AG04449 (cell line): Measurements from ENCODE around the gene ARHGEF12.

Source experiments
- CTCF ChIA-PET: fragments of 350-600 bp; formaldehyde crosslinking; extraction: SDS; loops from one replicate; lab custom pipeline; 2021; ENCODE audit warnings: antibody characterized with exemption; lab: Yijun Ruan, JAX
- POLR2A ChIA-PET: fragments of 400-600, 350-600 bp; formaldehyde crosslinking; extraction: SDS; loops from one replicate; lab custom pipeline; 2020; ENCODE audit warnings: antibody characterized with exemption, inconsistent platforms; lab: Yijun Ruan, JAX
- DNase-seq: peaks from one replicate; pipeline ENCODE4 v3.0.0-alpha.2; 2010; ENCODE audit warnings: low read depth, low spot score
- H3K4me3 ChIP-seq: 2 replicates; pipeline ENCODE4 v1.5.1; 2011; ENCODE audit warnings: low read depth, mild to moderate bottlenecking, control low read depth, low read length
- TF ChIP-seq, protein P1 (sequence below): IDR thresholded peaks from one replicate; pipeline ENCODE4 v1.5.1; 2011; ENCODE audit warnings: mild to moderate bottlenecking, moderate library complexity, low read length, control low read depth, inconsistent platforms; ENCODE audit not compliant: insufficient read depth; ENCODE audit errors: missing control alignments

Gene ARHGEF12, protein sequence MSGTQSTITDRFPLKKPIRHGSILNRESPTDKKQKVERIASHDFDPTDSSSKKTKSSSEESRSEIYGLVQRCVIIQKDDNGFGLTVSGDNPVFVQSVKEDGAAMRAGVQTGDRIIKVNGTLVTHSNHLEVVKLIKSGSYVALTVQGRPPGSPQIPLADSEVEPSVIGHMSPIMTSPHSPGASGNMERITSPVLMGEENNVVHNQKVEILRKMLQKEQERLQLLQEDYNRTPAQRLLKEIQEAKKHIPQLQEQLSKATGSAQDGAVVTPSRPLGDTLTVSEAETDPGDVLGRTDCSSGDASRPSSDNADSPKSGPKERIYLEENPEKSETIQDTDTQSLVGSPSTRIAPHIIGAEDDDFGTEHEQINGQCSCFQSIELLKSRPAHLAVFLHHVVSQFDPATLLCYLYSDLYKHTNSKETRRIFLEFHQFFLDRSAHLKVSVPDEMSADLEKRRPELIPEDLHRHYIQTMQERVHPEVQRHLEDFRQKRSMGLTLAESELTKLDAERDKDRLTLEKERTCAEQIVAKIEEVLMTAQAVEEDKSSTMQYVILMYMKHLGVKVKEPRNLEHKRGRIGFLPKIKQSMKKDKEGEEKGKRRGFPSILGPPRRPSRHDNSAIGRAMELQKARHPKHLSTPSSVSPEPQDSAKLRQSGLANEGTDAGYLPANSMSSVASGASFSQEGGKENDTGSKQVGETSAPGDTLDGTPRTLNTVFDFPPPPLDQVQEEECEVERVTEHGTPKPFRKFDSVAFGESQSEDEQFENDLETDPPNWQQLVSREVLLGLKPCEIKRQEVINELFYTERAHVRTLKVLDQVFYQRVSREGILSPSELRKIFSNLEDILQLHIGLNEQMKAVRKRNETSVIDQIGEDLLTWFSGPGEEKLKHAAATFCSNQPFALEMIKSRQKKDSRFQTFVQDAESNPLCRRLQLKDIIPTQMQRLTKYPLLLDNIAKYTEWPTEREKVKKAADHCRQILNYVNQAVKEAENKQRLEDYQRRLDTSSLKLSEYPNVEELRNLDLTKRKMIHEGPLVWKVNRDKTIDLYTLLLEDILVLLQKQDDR (N-terminal part only)

DNA sequence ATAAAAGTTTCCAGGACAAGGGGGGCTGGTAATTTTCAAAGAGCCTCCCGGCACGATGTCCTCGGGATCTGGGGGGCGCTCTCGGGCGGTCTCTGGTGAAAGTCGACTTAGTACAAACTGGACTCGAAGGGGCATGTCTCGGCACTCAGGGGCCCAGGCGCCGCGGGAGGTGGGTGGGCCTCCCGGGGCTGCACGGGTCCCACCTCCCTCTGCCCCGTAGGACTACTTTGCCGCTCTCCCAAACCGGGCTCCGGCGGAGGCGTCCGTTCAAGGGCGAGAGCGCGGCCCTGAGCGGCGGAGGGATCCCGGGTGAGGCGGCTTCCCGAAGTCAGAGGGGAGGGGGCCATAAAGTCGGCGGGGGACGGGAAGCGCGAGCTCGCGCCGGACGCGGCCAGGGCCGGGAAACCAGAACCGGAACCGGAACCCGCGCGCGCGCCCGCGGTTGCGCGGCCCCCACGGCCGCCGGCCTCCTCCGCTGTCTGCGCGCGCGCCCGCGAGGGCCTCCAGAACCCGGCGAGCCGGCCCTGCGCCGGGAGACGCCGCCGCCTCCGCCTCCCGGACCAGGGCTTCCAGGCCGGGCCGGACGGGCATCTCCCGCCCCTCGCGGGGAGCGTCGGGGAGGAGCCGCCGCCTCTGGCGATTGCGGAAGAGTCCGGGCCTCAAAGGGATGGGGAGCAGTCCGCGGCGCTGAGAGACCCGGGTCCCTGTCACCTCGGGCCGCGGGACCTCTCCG lies at the start of gene ARHGEF12:
TSS of gene ARHGEF12 (plus strand) at position 506 of the 733 bp plus-strand sequence. CDS start 831 bp downstream, outside the sequence.
- H3K4me3 ChIP-seq, result peak within 1 kb of the TSS; percentile 61
- peak; percentile 90 for DNase-seq
- ChIA-PET POLR2A (interaction anchor here (0.5 to 2.9 kb wide), 6 partner anchors 27 to 96 kb away, joined by 3 to 10 read pairs (median 4); no protein-coding TSS in a partner anchor), CTCF (interaction anchor here (0.5 to 3.3 kb wide), 26 partner anchors 10 to 895 kb away, joined by 3 to 22 read pairs (median 6); partner anchors contain the start of gene GRIK4)
- TF ChIP-seq, protein P1, sequence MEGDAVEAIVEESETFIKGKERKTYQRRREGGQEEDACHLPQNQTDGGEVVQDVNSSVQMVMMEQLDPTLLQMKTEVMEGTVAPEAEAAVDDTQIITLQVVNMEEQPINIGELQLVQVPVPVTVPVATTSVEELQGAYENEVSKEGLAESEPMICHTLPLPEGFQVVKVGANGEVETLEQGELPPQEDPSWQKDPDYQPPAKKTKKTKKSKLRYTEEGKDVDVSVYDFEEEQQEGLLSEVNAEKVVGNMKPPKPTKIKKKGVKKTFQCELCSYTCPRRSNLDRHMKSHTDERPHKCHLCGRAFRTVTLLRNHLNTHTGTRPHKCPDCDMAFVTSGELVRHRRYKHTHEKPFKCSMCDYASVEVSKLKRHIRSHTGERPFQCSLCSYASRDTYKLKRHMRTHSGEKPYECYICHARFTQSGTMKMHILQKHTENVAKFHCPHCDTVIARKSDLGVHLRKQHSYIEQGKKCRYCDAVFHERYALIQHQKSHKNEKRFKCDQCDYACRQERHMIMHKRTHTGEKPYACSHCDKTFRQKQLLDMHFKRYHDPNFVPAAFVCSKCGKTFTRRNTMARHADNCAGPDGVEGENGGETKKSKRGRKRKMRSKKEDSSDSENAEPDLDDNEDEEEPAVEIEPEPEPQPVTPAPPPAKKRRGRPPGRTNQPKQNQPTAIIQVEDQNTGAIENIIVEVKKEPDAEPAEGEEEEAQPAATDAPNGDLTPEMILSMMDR, result peak; percentile 43

DNA sequence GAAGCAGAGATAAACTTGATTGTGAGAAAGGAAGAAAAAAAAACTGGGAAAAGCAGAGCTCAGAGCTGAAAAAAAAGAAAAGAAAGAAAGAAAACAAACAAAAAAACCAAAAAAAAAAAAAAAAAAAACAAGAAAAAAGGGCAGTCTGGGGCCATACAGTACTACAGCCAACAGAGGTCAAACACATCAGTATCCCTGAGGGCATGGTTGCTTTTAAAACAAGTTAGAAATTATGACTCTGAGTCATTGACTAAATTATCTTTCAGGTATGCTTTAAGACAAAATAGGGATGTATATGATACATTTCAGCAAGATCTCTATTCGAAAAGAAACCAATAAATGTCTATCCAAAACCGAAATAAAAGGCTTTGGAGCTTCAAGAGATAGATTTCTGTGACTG lies 48.2 kb upstream of the ARHGEF12 start:
- CTCF ChIA-PET, result interaction anchor here (0.8 to 25.6 kb wide), 4 partner anchors 13 to 120 kb away, joined by 3 to 1135 read pairs (median 73); partner anchors contain the start of gene POU2F3
- H3K4me3 ChIP-seq, result no peak overlapping the region
- DNase-seq, result no peak
- POLR2A ChIA-PET, result no interaction called here
- TF ChIP-seq, protein P1, result no peak

DNA sequence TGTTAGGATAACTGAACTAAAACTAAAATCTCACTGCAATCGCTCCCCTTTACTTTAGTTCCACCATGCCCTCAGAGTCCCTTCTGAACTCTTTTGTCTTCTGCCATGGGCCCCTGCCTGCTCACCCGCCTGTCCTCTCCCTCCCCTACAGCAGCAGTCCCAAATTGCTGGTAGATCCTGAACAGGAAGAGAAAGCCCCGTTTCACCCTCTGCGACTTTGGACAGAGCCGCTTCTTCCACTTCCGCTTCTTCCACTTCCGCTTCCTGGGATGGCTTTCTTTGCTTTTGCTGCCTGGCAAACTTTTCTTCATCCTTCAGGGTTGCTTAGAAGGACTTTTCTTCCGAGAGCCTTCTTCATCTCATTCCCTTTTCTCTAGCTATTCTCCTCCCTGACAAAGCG lies 46.8 kb upstream of the ARHGEF12 start:
- H3K4me3 ChIP-seq, result no peak overlapping the region
- TF ChIP-seq, protein P1, result no peak
- no peak for DNase-seq
- ChIA-PET CTCF (interaction anchor here (1.5 to 25.6 kb wide), 3 partner anchors 12 to 118 kb away, joined by 3 to 1135 read pairs (median 140); partner anchors contain the start of gene POU2F3), POLR2A (no interaction called here)

DNA sequence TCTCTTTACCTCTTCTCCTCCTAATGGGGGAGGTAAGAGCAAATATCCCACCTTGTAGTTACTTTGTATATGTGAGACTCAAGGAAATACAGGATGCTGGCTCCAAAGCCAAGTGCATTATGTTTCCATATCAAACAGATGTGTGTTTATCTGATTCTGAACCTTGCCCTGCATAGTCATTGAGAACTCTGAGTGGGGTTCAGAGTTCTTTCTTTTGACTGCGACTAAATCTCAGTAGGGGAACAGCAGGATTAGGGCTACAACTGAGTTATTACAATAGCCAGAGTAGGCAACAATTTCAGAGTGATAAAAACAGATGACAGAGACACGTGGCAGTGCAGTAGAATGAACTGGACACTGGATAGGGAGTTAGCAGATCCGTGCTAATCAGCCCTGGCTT lies 45.3 kb upstream of the ARHGEF12 start:
- TF ChIP-seq, protein P1, result no peak
- CTCF ChIA-PET, result interaction anchor here (10.2 to 25.6 kb wide), 2 partner anchors 10 to 57 kb away, joined by 140 to 1135 read pairs; partner anchors contain the start of gene POU2F3
- POLR2A ChIA-PET, result no interaction called here
- H3K4me3 ChIP-seq, result no peak overlapping the region
- DNase-seq, result no peak

DNA sequence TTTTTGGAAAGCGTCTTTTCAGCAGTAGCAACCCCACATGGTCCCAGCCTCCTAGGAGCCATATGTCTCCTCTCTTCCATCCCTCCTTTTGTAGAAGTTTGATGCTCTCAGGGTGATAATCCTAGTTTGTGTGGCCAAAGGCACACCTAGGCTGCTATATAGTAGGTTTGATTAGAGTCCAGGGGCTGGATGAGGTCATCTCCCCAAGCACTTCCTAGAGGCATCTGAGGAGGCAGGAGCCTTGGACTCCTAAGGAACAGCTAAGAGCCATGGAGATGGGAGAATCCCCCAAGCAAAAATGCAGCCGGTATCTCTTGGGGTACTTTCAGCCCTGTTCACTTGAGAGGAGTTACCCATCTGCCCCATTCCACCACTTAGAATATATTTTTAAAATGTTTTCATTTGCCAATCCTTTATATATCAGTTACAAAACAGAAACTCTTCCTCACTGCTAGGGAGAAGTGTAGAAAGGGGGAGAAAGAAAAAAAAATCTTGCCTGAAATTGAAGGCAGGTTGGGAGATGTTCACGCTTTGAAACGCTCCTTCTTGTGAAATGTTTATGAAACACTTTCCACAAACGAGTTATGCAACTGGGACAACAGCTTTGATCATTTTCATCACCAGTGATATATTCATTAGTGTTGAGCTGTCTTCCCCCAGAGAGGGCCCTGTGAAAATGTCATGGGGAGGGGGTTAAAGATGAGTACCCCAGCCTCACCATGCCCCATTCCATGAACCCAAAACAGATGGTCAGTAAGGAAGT lies 43.0 kb upstream of the ARHGEF12 start:
- POLR2A ChIA-PET, result no interaction called here
- DNase-seq, result no peak
- TF ChIP-seq, protein P1, result no peak
- no peak overlapping the region for H3K4me3 ChIP-seq
- CTCF ChIA-PET, result interaction anchor here (10.2 to 25.6 kb wide), 3 partner anchors 8 to 60 kb away, joined by 137 to 1135 read pairs (median 140); partner anchors contain the start of gene POU2F3
